Peyer's patch (tissue), 4 donors: ENCODE measurements around the gene WIPF3.

Experiments
- CTCF ChIP-seq, 6 experiments: fragments of 450-650 bp in 4 of 6; fragments of 200-600 bp in 2 of 6; sonication (generic) in 1 of 6; IDR thresholded peaks; one replicate each; pipeline ENCODE4 v1.5.1; 2017 to 2019; ENCODE audit warnings: antibody characterized with exemption in 6 of 6, mild to moderate bottlenecking in 3 of 6, moderate library complexity in 1 of 6
- POLR2A ChIP-seq, 2 donors: fragments of 450-650 bp; IDR thresholded peaks; one replicate each; pipeline ENCODE4 v1.5.1; 2017; ENCODE audit warnings: antibody characterized with exemption in 2 of 2, mild to moderate bottlenecking in 2 of 2, moderate library complexity in 2 of 2

- TF ChIP-seq CTCF (IDR thresholded peaks at IDR 0.05) (no peak), POLR2A (IDR thresholded peaks at IDR 0.05) (no peak)
These were observed 41.6 kb downstream of the WIPF3 start for GRCh38 chr7:29847916-29848315.
